ENCODE measurements around the gene PPP1R1B.

Gene PPP1R1B

DNA sequence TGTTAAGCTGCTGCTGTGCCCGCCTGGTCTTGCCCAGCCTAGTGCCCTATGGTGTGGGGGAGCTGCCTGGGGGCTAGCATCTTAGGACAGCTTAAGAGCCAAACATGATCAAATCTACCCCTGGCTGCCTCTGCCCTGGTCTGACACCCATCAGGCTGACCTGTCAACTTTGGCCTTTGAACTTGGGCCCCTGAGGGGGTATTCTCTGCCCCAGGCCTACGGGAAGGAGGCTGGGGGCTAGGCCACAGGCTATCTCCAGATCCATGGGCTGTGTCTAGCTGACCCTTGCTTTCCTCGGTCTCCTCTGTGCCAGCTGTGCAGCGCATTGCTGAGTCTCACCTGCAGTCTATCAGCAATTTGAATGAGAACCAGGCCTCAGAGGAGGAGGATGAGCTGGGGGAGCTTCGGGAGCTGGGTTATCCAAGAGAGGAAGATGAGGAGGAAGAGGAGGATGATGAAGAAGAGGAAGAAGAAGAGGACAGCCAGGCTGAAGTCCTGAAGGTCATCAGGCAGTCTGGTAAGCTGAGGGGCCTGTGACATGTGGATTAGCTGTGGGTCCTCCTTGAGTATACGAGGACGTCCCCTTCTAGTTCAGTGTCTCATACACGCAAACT is 6.9 kb downstream of the PPP1R1B start:
- DNase-seq (ENCODE audit: low spot score), result no peak

DNA sequence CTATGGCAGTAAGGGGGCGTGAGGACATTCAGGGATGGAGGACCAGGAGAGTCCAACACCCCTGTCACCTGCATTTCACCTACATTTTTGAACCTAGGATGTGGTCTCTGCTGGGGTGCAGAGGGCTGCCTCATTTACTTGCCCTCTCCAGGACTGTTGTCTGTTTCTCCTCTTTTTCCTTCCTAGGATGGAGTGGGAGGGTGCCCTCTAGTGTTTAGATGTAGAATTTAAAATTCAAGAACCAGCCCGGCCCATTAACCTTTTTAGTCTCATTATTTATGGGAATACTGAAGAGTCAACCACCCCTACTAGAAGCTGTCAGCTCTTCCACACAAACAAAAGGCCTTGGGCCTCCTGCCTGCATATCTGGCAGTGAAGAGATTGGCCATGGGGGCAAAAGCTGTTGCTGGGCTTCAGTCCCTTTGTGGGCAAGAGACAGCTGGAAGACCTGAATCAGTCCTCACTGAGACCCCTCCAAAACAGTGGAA is 7.7 kb downstream of the PPP1R1B start:
- peak; percentile 51 for DNase-seq (ENCODE audit: low spot score)

DNA sequence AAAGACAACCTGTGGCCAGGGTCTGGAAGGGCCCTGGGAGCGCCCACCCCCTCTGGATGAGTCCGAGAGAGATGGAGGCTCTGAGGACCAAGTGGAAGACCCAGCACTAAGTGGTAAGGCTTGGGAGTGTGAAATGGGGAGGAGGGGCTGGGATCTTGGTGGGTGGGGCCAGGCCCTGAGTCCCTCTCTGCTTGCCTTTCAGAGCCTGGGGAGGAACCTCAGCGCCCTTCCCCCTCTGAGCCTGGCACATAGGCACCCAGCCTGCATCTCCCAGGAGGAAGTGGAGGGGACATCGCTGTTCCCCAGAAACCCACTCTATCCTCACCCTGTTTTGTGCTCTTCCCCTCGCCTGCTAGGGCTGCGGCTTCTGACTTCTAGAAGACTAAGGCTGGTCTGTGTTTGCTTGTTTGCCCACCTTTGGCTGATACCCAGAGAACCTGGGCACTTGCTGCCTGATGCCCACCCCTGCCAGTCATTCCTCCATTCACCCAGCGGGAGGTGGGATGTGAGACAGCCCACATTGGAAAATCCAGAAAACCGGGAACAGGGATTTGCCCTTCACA is 8.9 kb downstream of the PPP1R1B start:
- DNase-seq (ENCODE audit: low spot score), result no peak

DNA sequence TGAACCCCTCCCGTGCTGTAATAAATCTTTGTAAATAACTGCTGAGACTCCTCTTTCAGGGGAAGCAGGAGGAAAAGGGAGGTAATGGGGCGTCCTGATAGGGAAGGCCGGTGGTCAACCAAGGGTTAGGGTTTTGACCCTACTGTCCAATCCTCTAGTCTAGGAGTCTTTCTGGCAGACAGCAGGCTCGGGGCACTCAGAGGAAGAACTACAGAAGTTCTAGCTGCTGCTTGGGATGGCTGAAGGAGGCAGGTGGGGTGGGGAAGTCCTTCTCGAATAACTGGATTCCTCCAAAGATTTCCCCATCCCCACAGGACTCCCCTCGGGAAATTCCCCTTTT is 9.8 kb downstream of the PPP1R1B start:
- no peak for DNase-seq (ENCODE audit: low spot score)

DNA sequence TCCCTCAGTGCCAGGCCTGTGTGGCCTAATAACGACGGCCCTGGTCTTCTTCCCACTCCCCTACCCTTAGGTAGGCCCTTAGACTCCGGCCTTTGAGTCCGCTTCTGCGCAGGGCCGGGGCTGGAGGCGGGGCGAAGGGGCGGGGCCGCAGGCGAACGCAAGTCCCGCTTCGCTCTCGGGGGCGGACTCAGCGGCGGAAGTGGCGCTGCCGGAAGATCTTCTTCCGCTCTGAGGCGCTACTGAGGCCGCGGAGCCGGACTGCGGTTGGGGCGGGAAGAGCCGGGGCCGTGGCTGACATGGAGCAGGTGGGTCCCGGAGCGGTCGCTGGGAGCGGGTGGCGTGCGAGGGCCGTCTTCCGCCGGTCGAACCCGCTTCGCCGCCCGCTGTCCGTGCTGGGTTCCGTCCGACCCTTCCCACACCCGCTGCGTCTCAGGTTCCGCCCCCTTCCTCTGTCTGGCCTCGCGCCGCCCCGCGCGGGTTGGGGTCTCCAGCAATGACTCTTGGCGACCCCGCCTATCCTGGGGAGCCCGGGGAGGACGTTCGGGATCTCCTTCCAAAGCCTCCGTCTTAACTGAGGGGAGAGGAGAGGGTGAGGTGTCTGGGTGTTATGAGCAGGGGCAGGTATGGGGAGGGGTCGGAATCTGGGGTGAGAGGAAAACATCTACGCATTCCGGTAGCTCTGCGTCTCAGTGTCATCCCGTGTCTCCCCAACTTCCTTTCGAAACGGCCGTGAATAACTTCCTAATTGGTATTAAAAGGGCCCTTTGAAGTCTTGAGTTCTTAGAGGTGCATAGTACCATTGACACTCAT is 10.4 kb downstream of the PPP1R1B start, which contains the start of gene STARD3:
Gene STARD3 (plus strand): TSS at position 218 of the 810 bp plus-strand sequence. CDS start 16,388 bp downstream, outside the sequence.
- peak; percentile 95 for DNase-seq (ENCODE audit: low spot score)

DNA sequence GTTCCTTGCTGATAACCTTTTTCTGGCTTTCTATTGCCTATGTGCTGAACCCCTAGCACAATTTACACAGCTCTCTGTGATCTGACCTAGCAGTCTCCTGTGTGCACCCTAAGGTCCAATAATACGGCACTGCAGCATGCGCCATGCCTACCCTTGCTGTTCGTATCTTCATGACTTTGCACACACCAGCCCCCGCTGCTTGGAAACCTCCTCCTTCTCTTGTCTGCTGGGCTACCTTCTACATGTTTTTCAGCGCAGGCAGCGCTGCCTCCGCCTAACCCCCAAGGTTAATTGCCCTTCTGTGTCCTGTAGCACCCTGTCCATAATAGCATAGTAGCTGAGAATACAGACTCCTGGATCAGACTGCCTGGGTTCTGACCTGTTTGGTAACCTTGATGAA is 11.6 kb downstream of the PPP1R1B start:
- no peak for DNase-seq (ENCODE audit: low spot score)

DNA sequence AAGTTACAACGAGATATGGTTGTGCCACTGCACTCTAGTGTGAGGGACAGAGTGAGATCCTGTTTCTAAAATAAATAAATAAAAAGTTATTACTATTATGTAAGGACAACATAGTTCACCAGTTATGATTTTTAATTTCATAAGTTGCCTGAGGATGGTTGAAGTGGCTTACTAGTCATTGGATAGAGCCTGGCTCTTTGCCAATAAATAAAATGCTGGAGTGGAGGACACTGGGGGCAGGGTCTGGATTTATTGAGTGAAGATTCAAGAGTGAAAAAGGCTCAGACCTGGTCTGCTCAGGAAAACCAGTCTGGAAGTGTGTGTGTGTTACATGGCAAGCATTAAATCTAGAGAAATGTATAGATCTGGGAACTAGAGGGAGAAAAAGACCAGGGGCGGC is 12.3 kb downstream of the PPP1R1B start:
- no peak for DNase-seq (ENCODE audit: low spot score)

DNA sequence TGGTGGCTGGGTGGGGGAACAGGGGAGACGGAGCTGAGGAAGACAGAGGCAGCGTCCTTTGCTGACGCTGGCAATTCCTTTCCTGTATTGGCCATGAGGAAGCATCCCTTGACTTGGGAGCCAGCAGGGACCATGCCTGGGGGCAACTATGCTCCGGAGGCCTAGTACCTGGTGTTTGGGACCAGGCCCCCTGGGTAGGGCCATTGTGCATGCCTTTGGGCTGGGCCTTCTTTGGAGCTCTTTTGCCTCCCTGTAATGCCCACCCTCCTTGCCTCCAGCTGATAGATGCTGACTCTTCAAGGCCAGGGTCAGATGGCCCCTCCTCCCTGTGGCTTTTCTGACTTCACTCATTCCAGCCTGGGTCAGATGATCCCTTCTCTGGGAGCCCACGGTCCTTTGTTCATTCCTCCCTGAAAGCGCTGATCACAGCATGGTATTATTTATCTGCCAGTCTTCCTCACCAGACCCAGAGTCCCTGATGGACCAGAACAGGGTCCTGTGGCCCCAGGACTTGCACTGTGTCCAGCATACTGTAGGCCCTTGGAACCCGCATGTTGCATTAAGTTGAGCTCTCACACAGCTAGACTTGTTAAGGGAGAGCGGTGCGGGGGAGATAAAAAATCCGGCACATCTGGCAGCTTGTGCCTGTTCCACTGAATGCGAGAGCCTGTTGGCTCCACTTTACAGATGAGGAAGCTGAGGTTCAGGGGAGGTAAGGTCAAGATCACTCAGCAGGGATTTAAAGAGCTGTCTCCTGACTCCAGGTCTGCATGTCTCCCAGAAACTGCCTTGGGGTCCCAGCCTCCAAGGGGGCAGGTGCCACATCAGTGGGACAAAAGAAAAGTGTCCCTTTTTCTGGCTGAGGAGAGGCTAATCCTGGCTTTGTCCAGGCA is 13.1 kb downstream of the PPP1R1B start:
- no peak for DNase-seq (ENCODE audit: low spot score)

DNA sequence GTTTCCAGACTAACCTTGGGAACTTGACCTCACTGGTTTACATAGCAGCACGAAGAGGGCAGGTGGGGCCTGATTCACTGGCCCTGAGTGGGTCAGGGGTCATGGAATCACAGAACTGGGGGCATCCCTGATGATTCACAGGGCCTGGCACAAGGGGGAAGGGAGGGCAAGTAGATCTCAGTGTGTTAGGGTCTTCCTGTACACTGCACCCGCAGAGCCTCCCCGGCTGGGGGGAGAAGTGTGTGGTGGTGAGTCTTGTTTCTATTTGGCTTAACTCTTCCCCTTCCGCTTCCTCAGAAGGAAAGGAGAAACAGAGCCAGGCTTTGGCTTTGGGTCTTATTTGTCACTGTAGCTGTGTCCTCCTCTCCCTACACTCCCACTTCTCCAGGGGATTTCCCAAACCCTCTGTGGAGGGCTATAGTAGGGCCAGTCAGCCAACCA is 13.9 kb downstream of the PPP1R1B start:
- DNase-seq (ENCODE audit: low spot score), result no peak

DNA sequence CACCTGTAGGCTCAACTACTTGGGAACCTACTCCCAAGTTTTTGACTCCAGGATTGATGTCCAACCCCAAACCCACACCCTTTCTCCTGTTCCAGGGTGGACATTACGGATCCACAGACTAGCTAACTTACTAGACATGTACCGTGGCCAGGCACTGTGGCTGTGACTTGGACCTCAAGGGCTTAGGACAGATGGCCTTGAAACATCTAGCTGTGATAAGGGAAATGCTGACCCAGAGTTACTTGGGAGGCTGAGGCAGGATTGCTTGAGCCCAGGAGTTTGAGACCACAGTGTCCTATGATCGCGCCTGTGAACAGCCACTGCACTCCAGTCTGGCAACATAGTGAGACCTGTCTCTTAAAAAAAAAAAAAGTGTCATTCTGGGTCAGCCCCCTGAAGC is 14.3 kb downstream of the PPP1R1B start:
- no peak for DNase-seq (ENCODE audit: low spot score)

DNA sequence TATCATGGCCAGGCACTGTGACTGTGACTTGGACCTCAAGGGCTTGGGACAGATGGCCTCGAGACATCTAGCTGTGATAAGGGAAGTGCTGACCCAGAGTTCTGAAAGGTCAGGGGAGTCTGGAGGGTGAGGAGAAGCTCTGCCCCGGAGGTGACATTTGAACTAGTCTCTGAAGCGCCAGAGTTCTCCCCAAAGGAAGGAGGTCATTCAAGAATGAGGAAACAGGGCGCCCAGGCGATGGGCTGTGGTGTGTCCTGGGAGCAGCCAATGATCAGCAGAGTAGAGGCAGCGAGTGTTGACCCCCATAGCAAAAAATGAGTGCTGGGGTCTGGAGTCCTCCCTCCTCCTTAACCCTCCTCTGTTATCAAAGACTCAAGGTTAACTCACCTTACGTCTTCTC is 15.1 kb downstream of the PPP1R1B start:
- DNase-seq (ENCODE audit: low spot score), result no peak

DNA sequence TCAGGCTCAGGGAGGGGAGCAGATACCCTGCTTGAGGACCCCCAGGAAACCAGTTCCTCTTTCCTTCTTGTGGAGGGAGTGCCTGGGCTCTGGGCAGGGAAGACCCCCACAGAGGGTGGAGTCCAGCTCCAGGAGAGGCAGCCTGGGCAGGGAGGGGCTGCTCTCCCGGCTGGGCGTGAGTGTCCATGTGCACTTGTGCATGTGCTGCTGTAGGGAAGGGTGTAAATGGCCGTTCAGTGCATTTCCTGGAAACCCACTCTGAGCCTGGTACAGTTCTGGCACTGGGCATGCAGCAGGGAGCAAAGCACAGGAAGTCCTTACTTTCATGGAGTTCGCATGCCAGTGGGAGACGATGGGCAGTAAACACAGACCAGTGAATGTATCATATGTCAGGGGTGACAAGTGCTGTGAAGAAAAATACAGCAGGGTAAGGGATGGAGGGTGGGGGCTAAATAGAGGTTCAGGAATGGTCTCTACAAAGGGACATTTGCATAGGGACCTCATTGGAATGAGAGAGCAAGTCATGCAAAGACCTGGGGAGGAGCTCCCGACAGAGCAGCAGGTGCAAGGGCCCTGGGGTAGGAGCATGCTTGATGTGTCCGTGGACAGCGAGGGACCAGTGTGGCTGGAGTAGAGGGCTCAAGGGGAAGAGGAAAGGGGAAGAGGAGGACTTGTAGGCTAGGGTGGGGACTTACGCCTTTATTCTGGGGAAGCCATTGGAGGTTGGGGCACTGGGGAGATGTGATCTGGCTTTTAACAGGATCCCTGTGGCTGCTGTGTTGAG is 15.7 kb downstream of the PPP1R1B start:
- no peak for DNase-seq (ENCODE audit: low spot score)

DNA sequence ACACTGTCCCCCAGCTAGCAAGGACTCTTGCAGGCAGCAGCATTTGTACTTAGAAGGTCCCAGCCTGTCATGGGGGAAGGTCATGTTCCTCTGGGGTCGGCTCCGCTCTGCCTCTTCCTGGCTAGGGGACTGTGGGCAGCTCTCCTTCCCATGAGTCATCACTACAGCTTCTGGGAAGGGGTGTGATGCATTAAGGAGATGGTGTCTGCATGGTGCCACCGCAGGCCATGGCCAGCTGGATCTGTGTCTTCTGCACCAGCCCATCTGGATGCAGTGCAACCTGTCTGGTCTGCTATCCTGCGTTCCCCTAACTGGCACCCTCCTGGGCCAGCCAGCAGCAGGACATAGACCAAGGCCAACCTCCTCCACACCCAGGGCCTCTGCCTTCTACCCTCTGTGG is 16.5 kb downstream of the PPP1R1B start:
- DNase-seq (ENCODE audit: low spot score), result no peak

DNA sequence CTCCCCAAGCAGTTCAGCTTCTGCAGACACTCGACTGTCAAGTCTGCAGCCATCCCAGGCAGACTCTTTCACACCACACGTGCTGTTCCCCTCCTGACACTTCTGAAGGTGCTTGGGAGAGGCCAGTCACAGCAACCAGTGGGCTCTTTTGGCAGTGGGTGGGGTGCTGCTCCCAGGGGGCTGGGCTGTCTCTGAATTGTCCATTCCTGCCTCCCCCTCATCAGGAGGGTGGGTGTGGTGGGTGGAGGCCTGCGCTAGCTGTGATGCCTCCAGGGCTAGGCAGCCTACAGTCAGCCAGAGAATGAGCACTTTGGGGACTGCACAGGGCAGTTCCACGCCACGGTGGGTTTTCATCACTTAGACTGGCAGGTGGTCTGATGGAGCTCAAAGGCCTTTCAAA is 20.5 kb downstream of the PPP1R1B start:
- DNase-seq (ENCODE audit: low spot score), result no peak

DNA sequence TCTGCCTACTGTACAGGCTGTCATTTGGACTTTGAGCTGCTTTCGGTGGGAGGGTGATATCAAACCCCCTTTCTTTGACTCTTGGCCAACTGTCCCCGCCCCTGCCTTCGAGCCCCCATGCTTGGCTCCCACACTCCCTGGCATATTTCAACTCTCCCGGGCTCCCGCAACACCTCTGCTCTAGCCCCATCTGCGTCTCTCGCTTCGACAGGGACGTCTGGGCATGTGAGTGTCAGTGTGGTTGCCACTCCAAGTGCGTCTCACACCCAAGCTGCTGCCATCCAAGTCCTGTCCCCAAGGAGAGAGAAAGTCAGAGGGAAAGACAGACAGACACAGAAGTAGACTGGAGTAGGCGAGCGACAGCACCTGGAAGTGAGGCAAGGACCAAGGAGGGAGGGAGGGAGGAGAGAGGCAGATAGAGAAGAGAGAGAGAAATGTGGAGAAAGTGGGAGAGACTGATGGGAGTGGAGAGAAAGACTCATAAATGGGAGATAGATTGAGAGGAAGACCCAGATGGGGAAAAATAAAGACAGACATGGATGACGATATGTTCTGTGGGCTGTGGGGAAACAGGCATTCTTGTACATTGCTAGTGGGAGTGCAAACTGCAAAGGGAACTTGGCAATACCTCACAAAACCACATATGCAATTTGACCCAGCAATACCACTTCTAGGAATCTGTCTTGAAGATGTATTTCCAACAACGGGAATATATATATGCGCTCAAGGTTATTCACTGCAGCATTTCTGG is 22.0 kb downstream of the PPP1R1B start:
- DNase-seq (ENCODE audit: low spot score), result no peak

DNA sequence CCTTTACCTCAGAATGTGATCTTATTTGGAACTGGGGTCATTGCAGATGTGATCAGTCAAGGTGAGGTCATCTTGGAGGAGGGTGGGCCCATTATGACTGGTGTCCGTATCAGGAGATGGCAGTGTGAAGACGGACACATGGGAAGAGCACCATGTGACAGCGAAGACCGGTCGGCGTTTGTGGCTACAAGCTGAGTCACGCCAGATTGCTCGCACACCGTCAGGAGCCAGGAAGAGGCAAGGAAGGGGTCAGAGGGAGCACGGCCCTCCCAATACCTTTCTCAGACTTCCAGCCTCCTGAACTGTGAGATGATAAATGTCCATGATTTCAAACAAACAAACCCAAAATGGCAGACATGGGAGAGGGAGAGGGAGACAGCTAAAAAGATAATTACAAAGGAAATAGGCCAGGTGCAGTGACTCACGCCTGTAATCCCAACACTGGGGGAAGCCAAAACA is 23.4 kb downstream of the PPP1R1B start:
- no peak for DNase-seq (ENCODE audit: low spot score)

DNA sequence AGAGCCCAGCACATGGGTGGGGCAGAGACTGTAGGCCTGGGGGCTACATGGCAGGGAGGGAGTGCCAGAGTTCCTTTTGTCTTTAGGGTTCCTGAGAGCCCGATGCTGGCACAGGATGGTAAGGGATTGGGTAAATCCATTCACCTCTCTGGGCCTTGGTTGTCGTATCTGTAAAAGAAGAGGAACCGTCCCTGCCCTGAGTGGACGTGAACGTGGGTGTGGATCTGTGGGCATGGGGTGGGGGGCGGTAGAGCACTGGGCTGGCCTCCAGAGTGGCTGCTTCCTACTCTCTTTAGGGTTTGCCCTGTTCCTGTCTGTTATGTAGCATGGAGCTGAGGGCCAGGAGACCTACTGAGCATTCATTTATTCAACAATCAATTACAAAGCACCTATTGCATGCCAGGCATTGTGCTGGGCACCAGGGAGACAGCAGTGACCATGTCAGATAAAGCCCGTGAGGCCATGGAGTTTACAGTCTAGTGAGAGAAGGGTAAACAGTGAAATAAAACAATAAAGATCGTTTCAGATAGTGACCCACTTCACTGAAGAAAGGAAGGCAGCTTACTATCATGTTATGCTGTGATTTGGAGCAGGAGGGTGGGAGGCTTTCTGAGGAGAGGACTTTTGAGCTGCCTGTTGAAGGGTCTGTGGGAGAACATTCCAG is 25.3 kb downstream of the PPP1R1B start:
- no peak for DNase-seq (ENCODE audit: low spot score)

DNA sequence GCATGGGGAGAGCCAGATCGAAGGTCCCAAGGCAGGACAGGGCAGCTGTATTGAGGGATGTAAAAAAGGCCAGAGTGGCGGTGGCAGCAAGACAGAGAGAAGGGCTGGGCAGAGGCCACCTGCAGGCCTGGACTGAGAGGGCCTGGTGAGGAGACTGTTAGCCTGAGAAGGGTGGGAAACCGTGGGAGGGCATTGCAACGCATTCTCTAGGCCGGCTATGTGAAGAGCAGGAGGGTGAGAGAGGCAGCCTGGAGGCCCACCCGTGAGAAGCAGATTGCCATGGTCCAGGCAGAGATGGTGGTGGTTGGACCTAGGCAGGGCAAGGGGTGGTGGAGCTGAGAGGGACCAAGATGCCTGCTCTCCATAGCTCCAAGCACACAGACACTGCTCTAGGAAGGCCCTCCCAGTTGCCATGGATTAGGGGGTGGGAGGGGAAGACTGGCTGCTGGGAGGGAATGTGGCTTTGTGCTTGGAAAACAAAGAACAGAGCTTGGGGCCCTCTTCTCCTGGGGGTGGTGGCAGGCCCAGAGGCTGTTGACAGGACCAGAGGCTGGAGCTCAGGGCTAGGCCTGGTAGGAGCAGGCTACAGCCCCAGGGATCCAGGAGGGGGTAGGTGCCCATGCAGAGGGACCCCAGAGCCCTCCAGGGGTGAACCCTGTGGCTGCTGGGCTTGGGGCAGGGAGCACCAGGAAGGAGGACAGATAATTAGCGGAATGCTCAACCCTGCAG is 26.0 kb downstream of the PPP1R1B start:
- DNase-seq (ENCODE audit: low spot score), result peak; percentile 73

DNA sequence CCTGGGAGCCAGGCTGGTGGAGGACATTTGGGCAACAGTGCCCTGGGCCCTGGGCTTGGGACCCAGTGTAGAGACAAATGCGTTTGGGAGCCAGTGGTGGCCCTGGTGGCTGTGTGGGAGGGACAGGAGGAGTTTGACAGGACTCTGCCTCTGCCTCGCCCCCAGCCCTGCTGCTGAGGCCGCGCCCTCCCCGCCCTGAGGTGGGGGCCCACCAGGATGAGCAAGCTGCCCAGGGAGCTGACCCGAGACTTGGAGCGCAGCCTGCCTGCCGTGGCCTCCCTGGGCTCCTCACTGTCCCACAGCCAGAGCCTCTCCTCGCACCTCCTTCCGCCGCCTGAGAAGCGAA is 26.5 kb downstream of the PPP1R1B start:
- DNase-seq (ENCODE audit: low spot score), result no peak

Data from iPS-NIHi11 (cell line).